ENCODE measurements around the gene NUTM2B.
"Not testable (repeated sequence)": the region's sequence is repeated elsewhere in the genome, so short reads cannot be mapped to it uniquely, and the experiment has no call there.

The NUTM2B gene, protein sequence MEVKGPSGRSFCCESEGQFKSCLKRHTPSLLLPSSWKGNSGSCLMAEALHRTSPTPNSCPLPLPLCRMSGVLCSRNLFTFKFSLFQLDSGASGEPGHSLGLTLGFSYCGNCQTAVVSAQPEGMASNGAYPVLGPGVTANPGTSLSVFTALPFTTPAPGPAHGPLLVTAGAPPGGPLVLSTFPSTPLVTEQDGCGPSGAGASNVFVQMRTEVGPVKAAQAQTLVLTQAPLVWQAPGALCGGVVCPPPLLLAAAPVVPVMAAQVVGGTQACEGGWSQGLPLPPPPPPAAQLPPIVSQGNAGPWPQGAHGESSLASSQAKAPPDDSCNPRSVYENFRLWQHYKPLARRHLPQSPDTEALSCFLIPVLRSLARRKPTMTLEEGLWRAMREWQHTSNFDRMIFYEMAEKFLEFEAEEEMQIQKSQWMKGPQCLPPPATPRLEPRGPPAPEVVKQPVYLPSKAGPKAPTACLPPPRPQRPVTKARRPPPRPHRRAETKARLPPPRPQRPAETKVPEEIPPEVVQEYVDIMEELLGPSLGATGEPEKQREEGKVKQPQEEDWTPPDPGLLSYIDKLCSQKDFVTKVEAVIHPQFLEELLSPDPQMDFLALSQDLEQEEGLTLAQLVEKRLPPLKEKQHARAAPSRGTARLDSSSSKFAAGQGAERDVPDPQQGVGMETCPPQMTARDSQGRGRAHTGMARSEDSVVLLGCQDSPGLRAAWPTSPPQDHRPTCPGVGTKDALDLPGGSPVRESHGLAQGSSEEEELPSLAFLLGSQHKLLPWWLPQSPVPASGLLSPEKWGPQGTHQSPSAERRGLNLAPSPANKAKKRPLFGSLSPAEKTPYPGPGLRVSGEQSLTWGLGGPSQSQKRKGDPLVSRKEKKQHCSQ

DNA sequence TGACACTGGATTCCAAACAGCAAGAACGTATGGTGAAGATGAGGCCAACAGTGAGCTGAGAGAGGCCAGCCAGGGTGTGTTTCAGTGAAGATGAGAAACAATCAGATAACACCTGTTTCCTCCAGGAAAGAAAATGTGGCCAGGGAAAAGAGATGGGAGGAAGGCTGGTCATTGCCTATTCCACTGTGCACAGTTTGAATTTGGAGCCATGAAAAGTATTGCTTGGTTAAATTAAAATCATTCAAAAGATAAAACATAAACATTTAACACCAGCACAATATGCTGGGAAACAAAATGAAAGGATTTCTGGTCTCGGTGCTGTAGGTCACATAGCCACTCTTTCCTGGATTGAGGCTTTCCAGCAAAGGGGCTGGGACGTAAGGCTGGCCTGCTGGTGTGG is at the start of gene NUTM2B:
NUTM2B (plus strand) TSS at position 301 of the 400 bp plus-strand sequence. CDS start 383 bp downstream, outside the sequence.
- not testable (repeated sequence) for FAIRE-seq; DNase-seq (ENCODE audit: insufficient read length, low spot score)

DNA sequence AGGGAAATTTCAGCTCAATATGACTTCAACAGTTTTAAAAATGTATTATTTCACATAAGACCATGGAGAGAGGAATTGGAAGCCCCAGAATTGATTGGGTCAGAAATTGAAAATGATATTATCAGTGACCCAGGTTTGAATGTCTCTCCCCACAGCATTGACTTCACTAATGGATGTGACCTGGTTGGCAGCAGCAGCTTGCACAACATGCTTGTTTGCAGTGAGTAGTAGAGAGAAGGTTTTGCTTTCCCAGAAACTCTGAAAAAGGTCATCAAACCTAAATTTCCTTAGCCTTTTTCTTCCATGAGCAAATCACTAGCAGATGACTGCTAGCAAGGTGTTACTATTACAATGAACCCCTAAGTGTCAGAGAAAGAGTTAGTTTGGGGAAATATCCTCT is 39.7 kb upstream of the NUTM2B start:
- DNase-seq (ENCODE audit: insufficient read length, low spot score); FAIRE-seq: not testable (repeated sequence)

DNA sequence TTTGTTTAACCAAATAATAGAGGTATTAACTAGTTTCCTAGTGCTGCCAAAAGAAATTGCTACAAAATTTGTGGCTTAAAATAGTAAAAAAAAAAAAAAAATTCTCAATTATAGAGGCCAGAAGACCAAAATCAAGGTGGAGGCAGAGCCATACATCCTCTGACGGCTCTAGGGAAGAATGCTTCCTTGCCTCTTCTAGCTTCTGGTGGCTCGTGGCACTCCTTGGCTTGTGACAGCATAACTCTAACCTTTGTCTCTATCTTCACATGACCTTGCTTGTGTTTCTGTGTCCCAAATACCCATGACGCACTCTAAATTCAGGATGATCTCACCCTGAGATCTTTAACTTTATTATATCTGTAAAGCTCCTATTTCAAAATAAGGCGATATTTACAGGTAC is 38.3 kb upstream of the NUTM2B start:
- DNase-seq (ENCODE audit: insufficient read length, low spot score); FAIRE-seq: not testable (repeated sequence)

DNA sequence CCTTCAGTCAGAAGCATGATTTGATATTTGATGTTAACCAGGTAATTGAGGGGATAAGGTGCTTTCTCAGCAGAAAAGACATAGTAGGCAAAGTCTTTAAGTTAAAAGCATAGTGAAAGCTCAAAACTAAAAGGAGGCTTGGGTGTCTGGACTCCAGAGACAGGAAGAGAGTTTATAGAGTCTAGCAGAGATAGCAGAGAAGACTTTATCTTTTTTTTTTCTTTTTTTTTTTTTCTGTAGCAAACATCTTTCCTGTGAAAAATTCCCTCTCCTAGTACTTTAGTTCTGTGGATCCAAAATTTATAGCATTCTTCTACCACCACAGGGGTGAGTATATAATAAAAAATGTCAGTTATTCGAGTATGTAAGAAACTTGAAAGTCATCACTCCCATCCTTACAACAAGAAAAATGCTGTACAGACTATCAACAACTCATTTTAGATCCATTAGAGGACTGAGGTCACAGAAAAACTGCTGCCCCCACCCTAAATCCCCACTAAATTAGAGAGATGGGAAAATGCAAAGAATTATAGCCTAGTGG is 33.7 kb upstream of the NUTM2B start:
- DNase-seq (ENCODE audit: insufficient read length, low spot score); FAIRE-seq: not testable (repeated sequence)

DNA sequence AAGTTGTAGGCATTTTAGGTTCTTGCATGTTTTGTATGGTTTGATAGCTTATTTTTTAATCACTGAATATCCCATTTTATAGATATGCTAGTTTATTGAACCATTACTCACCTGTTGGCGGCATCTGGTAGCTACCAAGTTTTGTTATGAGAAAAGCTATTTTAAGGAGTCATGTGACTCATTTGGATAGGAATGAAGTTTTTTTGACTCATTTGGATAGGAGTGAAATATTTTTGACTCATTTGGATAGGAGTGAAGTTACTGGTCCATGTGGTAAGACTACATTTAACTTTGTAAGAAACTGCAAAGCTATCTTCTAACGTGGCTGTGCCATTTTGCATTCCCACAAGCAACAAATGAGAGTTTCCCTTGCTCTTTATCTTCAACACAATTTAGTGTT is 28.1 kb upstream of the NUTM2B start:
- not testable (repeated sequence) for DNase-seq (ENCODE audit: insufficient read length, low spot score); FAIRE-seq

DNA sequence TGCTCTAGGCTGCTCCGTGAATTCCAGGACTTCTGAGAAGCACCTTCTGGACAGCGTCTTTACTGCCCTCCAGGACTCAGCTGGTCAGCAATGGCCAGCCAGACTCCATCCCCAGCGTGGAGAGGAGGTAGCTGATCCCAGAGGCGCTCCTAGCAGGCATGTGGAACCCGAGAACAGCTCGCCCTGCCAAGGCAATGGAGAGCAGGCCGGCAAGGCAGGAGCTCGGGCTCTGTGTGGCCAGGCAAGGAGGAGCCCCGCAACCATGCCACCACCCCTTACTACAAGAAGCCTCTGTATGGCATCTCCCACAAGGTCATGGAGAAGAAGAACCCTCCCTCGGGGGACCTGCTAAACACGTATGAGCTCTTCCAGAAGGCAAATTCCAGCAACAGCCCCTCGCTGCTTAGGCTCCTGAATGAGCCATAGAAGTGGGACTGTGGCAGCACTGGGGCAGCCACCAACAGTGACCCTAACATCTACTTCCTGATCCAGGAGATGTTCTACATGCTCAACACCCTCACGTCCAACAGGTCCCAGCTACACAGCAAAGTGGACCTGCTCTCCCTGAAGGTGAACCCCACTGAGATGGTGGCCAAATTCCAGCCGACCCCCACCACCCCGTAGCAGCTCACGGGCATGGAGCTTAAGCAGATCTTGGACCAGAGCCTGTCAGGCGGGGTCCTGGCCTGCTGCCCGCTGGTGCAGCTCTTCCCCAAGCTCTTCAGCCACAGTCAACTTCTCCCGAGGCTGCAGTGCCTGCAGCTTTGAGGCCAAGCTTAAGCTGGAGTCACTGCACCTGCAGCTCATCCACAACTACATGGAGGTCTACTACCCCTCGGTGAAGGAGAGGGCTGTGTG is 19.8 kb upstream of the NUTM2B start:
- not testable (repeated sequence) for FAIRE-seq

DNA sequence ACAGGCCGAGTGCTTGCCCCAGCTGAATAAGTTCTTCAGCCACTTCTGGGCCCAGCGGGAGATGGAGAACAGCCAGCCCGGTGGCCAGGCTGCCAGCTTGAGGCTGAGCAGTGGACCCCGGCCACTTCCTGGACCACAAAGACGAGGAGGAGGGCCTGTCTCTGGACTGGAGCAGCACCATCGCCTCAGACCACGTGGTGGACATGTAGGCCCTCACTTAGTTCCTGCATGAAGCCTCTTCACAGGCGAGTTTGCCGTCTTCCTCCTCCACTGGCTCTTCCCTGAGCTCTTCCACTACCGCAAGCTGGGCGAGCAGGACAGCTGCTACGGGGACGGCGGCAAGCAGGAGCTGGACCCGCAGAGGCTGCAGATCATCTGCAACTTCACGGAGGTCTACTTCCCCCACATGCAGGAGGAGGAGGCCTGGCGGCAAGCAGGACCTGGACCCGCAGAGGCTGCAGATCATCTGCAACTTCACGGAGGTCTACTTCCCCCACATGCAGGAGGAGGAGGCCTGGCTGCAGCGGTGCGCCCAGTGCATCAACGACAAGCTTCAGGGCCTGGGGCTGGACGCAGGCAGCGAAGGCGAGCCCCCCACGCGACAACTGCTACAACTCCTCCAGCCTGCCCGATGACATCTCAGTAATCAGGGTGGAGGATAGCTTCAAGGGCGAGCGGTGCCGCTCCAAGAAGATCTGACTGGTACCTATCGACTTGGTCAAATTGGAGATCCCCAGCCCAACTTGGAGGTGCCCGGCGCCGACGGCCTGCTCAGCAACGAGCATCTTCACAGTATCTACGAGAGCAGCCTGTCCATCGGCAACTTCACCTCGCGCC is 18.9 kb upstream of the NUTM2B start:
- FAIRE-seq; DNase-seq (ENCODE audit: insufficient read length, low spot score): not testable (repeated sequence)

More for the DNA sequence above, 19.8 kb upstream of the NUTM2B start:
- DNase-seq (ENCODE audit: insufficient read length, low spot score), result not testable (repeated sequence)

DNA sequence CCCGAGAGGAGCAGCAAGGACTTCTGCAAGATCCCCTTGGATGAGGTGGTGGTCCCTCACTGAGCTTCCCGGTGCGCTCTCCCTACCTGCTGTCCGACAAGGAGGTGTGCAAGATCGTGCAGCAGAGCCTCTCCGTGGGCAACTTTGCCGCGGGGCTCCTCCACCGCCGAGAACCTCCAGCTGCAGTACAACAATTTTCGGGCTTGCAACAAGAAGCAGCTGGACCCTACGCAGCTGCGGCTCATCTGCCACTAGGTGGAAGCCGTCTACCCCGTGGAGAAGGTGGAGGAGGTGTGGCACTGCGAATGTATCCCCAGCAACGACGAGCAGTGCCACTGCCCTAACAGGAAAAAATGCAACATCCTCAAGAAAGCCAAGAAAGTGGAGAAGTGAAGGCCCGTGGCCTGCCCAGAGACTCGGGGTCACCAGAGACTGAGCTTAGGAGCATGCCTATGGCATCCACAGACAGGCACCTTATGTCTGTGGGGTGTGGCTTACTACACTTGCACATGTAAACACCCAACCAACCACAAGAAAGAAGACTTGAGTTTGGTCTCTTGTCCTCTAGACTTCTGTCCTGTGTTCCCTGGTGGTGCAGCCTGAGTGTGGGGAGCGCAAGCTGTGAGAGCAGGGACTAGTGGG is 17.9 kb upstream of the NUTM2B start:
- not testable (repeated sequence) for DNase-seq (ENCODE audit: insufficient read length, low spot score); FAIRE-seq

DNA sequence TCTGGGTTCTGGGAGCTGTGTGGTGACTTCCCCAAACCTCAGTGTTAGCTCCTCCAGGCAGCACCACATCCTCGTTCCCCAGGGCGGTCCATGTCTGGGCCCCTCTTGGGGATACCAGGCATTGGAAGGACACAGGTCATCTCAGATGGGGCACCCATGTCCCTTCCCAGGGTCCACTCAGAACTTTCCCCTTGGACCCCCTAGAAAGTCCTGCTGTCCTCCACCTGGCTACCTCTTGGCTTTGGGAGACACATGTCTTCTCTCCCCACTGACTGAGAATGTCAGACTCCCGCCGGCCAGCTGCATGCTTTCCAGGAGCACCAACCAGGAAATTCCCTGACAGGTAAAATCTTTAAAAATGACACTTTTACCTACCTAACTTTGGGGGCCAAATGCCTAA is 16.4 kb upstream of the NUTM2B start:
- not testable (repeated sequence) for DNase-seq (ENCODE audit: insufficient read length, low spot score); FAIRE-seq

DNA sequence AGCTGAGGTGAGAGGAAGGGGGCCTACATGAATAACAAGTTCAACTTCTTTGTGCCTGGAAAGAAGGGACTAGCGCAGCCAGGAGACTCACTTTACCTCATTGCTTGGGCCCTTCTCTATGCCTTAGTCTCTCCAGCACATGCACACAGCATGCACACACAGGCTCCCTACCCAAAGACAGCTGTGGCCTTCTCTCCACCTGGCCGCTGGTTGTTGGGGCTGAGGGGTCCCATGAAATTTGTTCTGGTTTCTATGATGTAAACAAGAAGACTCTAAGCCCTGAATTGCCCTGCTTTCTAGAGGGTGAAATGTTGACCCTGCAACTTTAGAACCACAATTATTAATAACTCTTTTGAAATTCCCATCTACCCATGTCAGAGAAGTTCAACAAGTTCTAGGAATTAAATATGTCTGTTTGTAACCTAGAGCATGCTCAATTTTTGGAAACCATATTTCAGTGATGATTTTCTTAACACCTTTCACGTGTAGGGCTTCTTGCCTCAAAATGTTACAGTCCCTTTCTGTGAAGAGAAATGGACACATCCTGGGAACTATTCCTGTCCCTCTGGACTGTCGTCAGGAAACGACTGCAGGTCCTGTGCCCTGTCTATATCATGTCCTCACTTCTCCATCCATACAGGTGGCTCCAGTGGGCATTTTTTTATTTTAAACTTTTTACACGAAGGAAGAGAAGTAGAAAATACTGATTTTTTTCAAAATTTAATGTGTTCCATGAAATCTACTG is 15.4 kb upstream of the NUTM2B start:
- not testable (repeated sequence) for FAIRE-seq; DNase-seq (ENCODE audit: insufficient read length, low spot score)

DNA sequence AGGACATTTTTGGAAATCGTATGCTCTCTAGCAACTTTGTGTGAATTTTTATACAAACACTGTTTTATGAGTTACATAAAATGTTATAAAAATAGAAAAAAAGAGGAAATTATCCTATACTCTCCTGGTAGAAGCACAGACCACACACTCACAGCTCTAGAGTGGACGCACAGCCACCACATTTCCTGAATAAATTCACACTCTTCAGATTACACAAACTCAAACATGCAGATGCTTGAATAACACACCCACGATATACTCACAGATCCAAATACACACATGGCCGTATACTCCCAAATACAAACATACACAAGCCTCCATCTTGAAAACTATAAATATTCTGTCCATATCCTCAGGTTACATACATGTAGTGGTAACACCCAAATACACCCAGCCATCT is 14.2 kb upstream of the NUTM2B start:
- not testable (repeated sequence) for FAIRE-seq; DNase-seq (ENCODE audit: insufficient read length, low spot score)

DNA sequence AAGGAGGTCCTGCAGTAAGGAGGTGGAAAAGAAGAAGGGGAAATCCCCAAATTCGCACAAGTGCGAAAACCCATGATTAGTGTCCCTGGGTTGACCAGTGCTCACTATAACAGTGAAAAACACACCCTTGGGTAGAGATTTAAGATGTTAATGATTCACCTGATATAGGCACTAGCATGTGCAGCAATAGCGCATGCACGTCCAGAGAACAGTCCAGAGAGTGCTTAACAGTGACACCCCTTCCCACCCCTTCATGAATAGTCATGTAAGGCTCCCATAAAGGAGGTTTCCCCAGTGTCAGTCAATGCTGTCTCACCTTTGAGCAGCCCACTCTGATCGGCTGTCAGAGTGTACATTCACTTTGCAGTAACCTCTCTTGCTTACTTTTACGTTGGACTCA is 6.4 kb upstream of the NUTM2B start:
- not testable (repeated sequence) for FAIRE-seq; DNase-seq (ENCODE audit: insufficient read length, low spot score)

DNA sequence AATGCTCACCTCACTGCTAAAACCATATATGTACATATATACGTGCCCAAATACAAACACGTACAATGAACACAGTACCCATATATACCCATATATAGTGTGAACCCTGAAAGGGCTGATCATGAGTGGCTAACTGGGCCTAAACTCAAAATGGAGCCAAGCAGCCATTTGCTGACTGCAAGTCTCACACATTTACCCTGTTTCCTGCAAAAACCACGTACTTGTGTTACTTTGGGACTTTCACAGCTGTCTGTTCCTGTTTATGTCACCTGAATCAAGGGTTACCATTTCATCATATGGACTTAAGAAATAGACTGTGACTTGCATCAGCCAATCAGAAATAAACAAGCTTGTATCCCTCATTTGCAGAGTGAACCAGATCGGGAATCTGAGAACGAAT is 5.9 kb upstream of the NUTM2B start:
- DNase-seq (ENCODE audit: insufficient read length, low spot score); FAIRE-seq: not testable (repeated sequence)

DNA sequence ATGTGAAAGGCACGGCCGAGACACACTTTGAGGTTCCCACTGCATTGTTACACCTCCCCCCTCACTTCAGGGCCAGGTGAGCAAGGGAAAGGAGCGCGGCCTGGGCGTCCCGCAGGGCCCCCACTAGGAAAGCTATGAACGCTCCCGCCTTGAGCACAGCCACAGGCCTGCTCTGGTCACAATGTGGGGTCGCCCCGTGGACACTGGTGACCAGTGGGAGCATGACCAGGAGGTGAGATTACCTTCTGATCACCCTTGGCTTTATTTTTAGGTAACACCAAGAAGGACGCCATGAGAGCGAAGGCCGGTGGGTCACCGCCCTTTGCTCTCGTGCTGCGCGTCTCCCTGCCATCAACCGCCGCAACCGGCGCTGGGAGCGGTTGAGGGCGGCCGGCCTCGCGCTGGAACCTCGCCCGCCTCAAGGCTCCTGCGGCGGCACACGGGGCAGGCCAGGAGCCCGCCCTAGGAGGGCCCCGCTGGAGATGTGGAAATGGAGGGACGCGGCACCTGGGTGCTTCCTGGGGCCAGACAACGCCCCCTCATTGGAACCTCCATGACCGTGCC is 2.6 kb upstream of the NUTM2B start:
- FAIRE-seq; DNase-seq (ENCODE audit: insufficient read length, low spot score): not testable (repeated sequence)

DNA sequence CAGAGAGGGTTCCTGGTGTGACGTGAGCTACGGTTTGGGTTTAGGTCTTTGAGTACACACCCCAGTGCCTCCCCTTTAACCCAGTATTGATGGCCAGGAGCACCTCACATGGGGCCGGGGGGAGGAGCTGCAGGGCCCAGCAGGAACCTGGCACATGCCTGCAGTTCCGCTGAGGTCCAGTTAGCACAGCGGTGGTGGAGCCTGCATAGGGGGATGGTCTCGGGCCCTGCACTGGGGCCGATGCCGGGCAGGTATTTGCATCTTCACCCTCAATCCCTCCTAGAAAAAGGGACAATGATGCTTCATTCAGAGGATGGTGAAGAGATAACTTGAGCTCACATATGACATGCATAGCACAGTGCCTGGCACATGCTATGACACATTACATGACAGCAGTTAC is 4.0 kb downstream of the NUTM2B start:
- FAIRE-seq, result not testable (repeated sequence)

DNA sequence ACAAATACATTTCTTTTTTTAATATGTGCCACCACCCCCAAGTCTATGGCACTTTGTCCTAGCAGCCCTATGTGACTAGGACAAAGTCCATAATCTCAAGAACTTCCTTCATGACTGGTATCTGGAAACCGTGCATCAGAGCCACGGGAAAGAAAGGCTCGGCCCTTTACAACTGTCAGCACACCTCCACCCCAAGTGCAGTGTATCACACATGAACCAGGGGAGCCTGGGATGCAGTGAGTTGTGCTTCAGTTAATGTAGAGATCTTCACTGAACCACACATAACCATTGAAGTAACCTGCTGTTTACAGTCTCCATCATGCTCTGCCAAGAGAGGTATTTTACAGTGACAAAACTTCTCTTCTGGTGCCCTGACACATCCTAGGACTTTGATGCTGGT is 11.9 kb downstream of the NUTM2B start:
- not testable (repeated sequence) for FAIRE-seq

More for the DNA sequence above, 4.0 kb downstream of the NUTM2B start:
- not testable (repeated sequence) for DNase-seq (ENCODE audit: insufficient read length, low spot score)

DNA sequence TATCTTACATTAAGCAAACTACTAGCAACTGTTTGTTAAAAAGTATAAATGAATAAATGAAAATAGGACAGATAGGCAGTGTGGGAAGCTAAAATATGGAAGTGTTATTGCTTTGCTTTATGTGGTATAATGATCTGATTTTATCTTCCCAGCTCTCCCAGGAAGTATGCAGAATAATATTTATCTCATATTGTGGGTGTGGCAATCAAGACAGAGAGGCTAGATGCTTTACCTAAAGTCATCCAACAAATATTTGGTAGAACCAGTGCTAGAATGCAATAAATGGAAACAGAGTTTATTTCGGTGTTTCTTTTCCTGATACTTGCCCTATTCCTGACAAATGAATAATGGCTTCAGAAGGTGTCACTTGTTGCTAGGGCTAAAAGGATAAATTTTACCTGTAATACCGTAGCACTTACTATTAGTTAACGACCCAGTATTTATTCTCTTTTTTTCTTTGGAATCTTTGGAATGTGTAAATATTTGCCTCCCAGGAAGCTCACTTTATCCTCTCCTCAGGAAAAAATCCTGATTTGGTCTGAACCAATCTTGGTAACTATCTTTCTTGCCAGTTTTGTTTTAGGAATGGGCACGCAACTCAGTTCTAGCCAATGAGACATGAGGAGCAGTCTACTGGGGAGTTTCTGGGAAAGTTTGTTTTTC is 14.0 kb downstream of the NUTM2B start:
- not testable (repeated sequence) for FAIRE-seq; DNase-seq (ENCODE audit: insufficient read length, low spot score)

More for the DNA sequence above, 11.9 kb downstream of the NUTM2B start:
- not testable (repeated sequence) for DNase-seq (ENCODE audit: insufficient read length, low spot score)

Data from D721Med (cell line).